ENCODE results near the gene SFXN3. TPM values are rescaled to one million over a fixed set of nuclear protein-coding genes. Genes with fewer than 3 reads are reported as not detected.
"Not testable (repeated sequence)": the region's sequence is repeated elsewhere in the genome, so short reads cannot be mapped to it uniquely, and the experiment has no call there.

SFXN3 gene
- total RNA-seq, 1 experiment from 2014 or later = 101 TPM

- DNase-seq (ENCODE audit: low spot score) = no peak
Measured at GRCh38 chr10:101015582-101015973, 15.5 kb upstream of the SFXN3 start.

GRCh38 chr10:101016814-101017213, 14.2 kb upstream of the SFXN3 start:
- no peak for DNase-seq (ENCODE audit: low spot score)

GRCh38 chr10:101018118-101018599, 12.9 kb upstream of the SFXN3 start:
- DNase-seq (ENCODE audit: low spot score) = no peak

GRCh38 chr10:101018600-101019439, 12.2 kb upstream of the SFXN3 start:
- peak; percentile 92 for DNase-seq (ENCODE audit: low spot score)

- DNase-seq (ENCODE audit: low spot score) = no peak
Measured at GRCh38 chr10:101019440-101019703, 11.7 kb upstream of the SFXN3 start.

- DNase-seq (ENCODE audit: low spot score) = no peak
Measured at GRCh38 chr10:101020427-101021075, 10.5 kb upstream of the SFXN3 start.

GRCh38 chr10:101021239-101021638, 9.8 kb upstream of the SFXN3 start:
- DNase-seq (ENCODE audit: low spot score) = no peak

GRCh38 chr10:101021692-101022251, 9.3 kb upstream of the SFXN3 start:
- DNase-seq (ENCODE audit: low spot score) = no peak

- no peak for DNase-seq (ENCODE audit: low spot score)
Measured at GRCh38 chr10:101022967-101023705, 7.9 kb upstream of the SFXN3 start.

GRCh38 chr10:101027106-101027720, 3.8 kb upstream of the SFXN3 start:
- no peak for DNase-seq (ENCODE audit: low spot score)

- peak; percentile 51 for DNase-seq (ENCODE audit: low spot score)
Measured at GRCh38 chr10:101028446-101029337, 2.3 kb upstream of the SFXN3 start.

- no peak for DNase-seq (ENCODE audit: low spot score)
Measured at GRCh38 chr10:101029520-101030295, 1.3 kb upstream of the SFXN3 start.

GRCh38 chr10:101030496-101031127, 422 bp upstream of the SFXN3 start:
- DNase-seq (ENCODE audit: low spot score) = no peak

GRCh38 chr10:101031796-101032636, 982 bp downstream of the SFXN3 start:
- peak; percentile 64 for DNase-seq (ENCODE audit: low spot score)

GRCh38 chr10:101032637-101033224, 1.7 kb downstream of the SFXN3 start:
- DNase-seq (ENCODE audit: low spot score) = peak; percentile 73

GRCh38 chr10:101033276-101033675, 2.2 kb downstream of the SFXN3 start:
- DNase-seq (ENCODE audit: low spot score) = peak; percentile 41

GRCh38 chr10:101034404-101034803, 3.4 kb downstream of the SFXN3 start:
- DNase-seq (ENCODE audit: low spot score) = not testable (repeated sequence)

- no peak for DNase-seq (ENCODE audit: low spot score)
Measured at GRCh38 chr10:101035314-101035713, 4.3 kb downstream of the SFXN3 start.
